ENCODE measurements around the gene C2CD2. TPM values are rescaled to one million over a fixed set of nuclear protein-coding genes. Genes with fewer than 3 reads are reported as not detected.
A peak's percentile ranks its signal among the peaks of the same experiment; 100 is the strongest.

C2CD2 gene
- polyA plus RNA-seq, 1 donor (not counting 4 experiments of a cell fraction or from before 2014, with no cell fraction given) = 39.9 TPM

DNA sequence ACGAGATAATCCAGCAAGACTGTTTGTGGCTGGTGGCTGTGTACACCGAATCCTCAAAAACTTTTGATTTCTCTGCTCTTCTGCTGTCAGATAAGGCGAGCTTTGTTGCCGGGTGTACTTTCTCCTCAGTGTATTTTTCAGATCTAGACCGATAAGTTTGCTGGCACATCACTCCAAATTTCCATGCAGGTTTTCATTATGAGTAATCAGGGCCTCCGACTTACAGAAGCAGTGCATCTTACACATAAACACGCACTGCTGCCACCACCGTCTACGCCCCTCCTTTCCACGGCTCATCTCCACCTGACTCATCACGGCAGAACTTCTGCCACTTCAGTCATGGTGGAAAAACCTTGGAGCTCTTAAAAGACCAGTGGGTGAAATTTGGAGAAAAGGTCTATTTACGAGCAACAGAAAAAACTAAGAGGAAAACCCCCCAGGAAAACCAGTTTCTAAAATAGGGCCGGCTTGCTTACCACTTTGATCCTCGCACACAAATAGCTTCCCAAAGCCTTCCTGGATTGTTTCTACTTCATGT, 48.7 kb upstream of the C2CD2 start:
- Histone ChIP-seq H3K27ac (ENCODE audit: control insufficient read depth, insufficient read depth, low read length) (peak overlapping the region; percentile 80), H3K79me2 (ENCODE audit: control insufficient read depth, insufficient read depth, low read length) (peaks cover 41% of the 10 kb centered on the region), H3K9me3 (ENCODE audit: control insufficient read depth, low read depth, low read length) (no peaks in the 10 kb centered on the region), H4K20me1 (ENCODE audit: control insufficient read depth, extremely low read depth, insufficient read depth, low read length) (no peaks in the 10 kb centered on the region), H3K4me3 (ENCODE audit: control insufficient read depth in 2 of 3, extremely low read depth in 1 of 3, insufficient read depth in 2 of 3, low read depth in 1 of 3, low read length in 3 of 3) (peak overlapping the region in 1 of 3 experiments; percentile 26), H3K4me2 (ENCODE audit: control insufficient read depth, extremely low read depth, insufficient read depth, low read depth, low read length) (peak overlapping the region; percentile 69), H3K27me3 (ENCODE audit: control insufficient read depth, extremely low read depth, insufficient read depth, low read length) (no peaks in the 10 kb centered on the region), H3K9me1 (ENCODE audit: control insufficient read depth, extremely low read depth, insufficient read depth, low read length) (no peaks in the 10 kb centered on the region), H3K9ac (ENCODE audit: control insufficient read depth, extremely low read depth, insufficient read depth, low read length) (peak overlapping the region; percentile 35), H3K4me1 (ENCODE audit: control insufficient read depth, extremely low read depth, insufficient read depth, low read length) (peaks cover 25% of the 10 kb centered on the region), H2AFZ (ENCODE audit: control insufficient read depth, low read length) (no peak overlapping the region), H3K36me3 (ENCODE audit: control insufficient read depth in 2 of 2, extremely low read depth in 1 of 2, insufficient read depth in 2 of 2, low read length in 2 of 2) (peaks cover 10 to 19% of the 10 kb centered on the region in 2 experiments)
- dilution Hi-C loops (cut with MboI; ENCODE audit: extremely low pct_ligation_motif_present, low sequenced_read_pairs) = no loop called here
- FAIRE-seq = peak; percentile 84
- DNase-seq (ENCODE audit: low read depth, low spot score) = peak; percentile 67
- TF ChIP-seq EZH2 (IDR thresholded peaks at IDR 0.05; ENCODE audit: low read length) = no peak
- TF ChIP-seq, protein P1, sequence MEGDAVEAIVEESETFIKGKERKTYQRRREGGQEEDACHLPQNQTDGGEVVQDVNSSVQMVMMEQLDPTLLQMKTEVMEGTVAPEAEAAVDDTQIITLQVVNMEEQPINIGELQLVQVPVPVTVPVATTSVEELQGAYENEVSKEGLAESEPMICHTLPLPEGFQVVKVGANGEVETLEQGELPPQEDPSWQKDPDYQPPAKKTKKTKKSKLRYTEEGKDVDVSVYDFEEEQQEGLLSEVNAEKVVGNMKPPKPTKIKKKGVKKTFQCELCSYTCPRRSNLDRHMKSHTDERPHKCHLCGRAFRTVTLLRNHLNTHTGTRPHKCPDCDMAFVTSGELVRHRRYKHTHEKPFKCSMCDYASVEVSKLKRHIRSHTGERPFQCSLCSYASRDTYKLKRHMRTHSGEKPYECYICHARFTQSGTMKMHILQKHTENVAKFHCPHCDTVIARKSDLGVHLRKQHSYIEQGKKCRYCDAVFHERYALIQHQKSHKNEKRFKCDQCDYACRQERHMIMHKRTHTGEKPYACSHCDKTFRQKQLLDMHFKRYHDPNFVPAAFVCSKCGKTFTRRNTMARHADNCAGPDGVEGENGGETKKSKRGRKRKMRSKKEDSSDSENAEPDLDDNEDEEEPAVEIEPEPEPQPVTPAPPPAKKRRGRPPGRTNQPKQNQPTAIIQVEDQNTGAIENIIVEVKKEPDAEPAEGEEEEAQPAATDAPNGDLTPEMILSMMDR (optimal IDR thresholded peaks at IDR 0.05 in 1 of 3, IDR thresholded peaks at IDR 0.05 in 1 of 3, conservative IDR thresholded peaks at IDR 0.05 in 1 of 3; ENCODE audit: extremely low read depth in 1 of 3, insufficient read depth in 2 of 3, low read length in 3 of 3) = no peak

DNA sequence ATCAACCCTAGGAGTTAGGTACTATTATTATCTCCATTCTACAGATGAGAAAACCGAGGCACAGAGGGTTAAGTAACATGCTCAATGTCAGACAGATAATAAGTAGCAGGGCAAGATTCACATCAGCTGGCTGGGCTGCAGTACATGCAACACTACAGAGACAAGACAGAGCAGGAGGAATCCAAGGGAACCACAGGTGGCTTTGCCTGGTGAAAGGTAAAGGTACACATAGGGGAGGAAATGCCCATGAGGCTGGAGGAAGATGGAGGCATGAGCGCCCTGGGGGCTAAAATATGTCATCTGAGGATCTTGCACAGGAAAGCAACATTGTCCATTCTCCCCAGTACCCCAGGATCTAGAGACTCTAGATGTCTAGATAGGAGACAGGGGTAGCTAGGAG, 48.0 kb upstream of the C2CD2 start:
- peaks cover 10 to 15% of the 10 kb centered on the region in 2 experiments for H3K36me3 ChIP-seq (ENCODE audit: control insufficient read depth in 2 of 2, extremely low read depth in 1 of 2, insufficient read depth in 2 of 2, low read length in 2 of 2)
- H3K9ac ChIP-seq (ENCODE audit: control insufficient read depth, extremely low read depth, insufficient read depth, low read length) = peak overlapping the region; percentile 35
- peaks cover 33% of the 10 kb centered on the region for H3K79me2 ChIP-seq (ENCODE audit: control insufficient read depth, insufficient read depth, low read length)
- no peaks in the 10 kb centered on the region for H4K20me1 ChIP-seq (ENCODE audit: control insufficient read depth, extremely low read depth, insufficient read depth, low read length)
- DNase-seq (ENCODE audit: low read depth, low spot score) (no peak), FAIRE-seq (no peak)
- peak overlapping the region; percentile 80 for H3K27ac ChIP-seq (ENCODE audit: control insufficient read depth, insufficient read depth, low read length)
- dilution Hi-C loops (cut with MboI; ENCODE audit: extremely low pct_ligation_motif_present, low sequenced_read_pairs) = no loop called here
- no peaks in the 10 kb centered on the region for H3K27me3 ChIP-seq (ENCODE audit: control insufficient read depth, extremely low read depth, insufficient read depth, low read length)
- peak overlapping the region; percentile 69 for H3K4me2 ChIP-seq (ENCODE audit: control insufficient read depth, extremely low read depth, insufficient read depth, low read depth, low read length)
- no peak overlapping the region for H2AFZ ChIP-seq (ENCODE audit: control insufficient read depth, low read length)
- H3K9me1 ChIP-seq (ENCODE audit: control insufficient read depth, extremely low read depth, insufficient read depth, low read length) = no peaks in the 10 kb centered on the region
- peaks cover 25% of the 10 kb centered on the region for H3K4me1 ChIP-seq (ENCODE audit: control insufficient read depth, extremely low read depth, insufficient read depth, low read length)
- no peak overlapping the region for H3K4me3 ChIP-seq (ENCODE audit: control insufficient read depth in 2 of 3, extremely low read depth in 1 of 3, insufficient read depth in 2 of 3, low read depth in 1 of 3, low read length in 3 of 3)
- H3K9me3 ChIP-seq (ENCODE audit: control insufficient read depth, low read depth, low read length) = peaks cover under 1% of the 10 kb centered on the region
- TF ChIP-seq EZH2 (IDR thresholded peaks at IDR 0.05; ENCODE audit: low read length) = no peak
- TF ChIP-seq, protein P1 (optimal IDR thresholded peaks at IDR 0.05 in 1 of 3, IDR thresholded peaks at IDR 0.05 in 1 of 3, conservative IDR thresholded peaks at IDR 0.05 in 1 of 3; ENCODE audit: extremely low read depth in 1 of 3, insufficient read depth in 2 of 3, low read length in 3 of 3) = no peak
